HL-60 (cell line): Measurements from ENCODE around the gene TTC31.

Source experiments
- DNase-seq, 2 experiments: peaks; one replicate each; pipeline ENCODE4 v3.0.0-alpha.2; 2010 to 2020; ENCODE audit warnings: low read depth in 1 of 2, low spot score in 1 of 2
- H3K27ac ChIP-seq: fragments of 250-450 bp; sonication (Bioruptor Pico); replicated peaks from 2 replicates; pipeline ENCODE4 v1.5.1; 2020; ENCODE audit warnings: mild to moderate bottlenecking, moderate library complexity
- H3K27me3 ChIP-seq: fragments of 250-450 bp; sonication (Bioruptor Pico); 2 replicates; pipeline ENCODE4 v1.5.1; 2021; ENCODE audit warnings: mild to moderate bottlenecking, moderate library complexity; ENCODE audit not compliant: insufficient read depth, poor library complexity, severe bottlenecking
- H3K4me3 ChIP-seq: replicated peaks from 2 replicates; pipeline ENCODE4 v1.5.1; 2011; ENCODE audit warnings: mild to moderate bottlenecking, control low read depth, low read length; ENCODE audit not compliant: insufficient read depth
- CTCF ChIP-seq: IDR thresholded peaks from one replicate; pipeline ENCODE4 v1.5.1; 2011; ENCODE audit warnings: low read length, control low read depth, inconsistent platforms; ENCODE audit not compliant: insufficient read depth
- GABPA ChIP-seq: IDR thresholded peaks from 2 replicates; pipeline ENCODE4 v1.6.1; 2012; ENCODE audit warnings: low read depth
- POLR2AphosphoS5 ChIP-seq: IDR thresholded peaks from 2 replicates; pipeline ENCODE4 v1.6.1; 2012; ENCODE audit warnings: low read depth
- SPI1 ChIP-seq: IDR thresholded peaks from 2 replicates; pipeline ENCODE4 v1.6.1; 2012; ENCODE audit warnings: low read depth, mild to moderate bottlenecking, borderline replicate concordance
- TF ChIP-seq, protein P1 (sequence below): IDR thresholded peaks from 2 replicates; pipeline ENCODE4 v1.6.1; 2012; ENCODE audit warnings: low read depth; ENCODE audit not compliant: insufficient replicate concordance

The TTC31 gene

GRCh38 chr2:74536166-74536950 is 53.5 kb downstream of the TTC31 start:
- Histone ChIP-seq H3K27ac (no peak overlapping the region), H3K4me3 (no peak overlapping the region), H3K27me3 (no peaks in the 10 kb centered on the region)
- TF ChIP-seq POLR2AphosphoS5 (no peak), SPI1 (no peak), GABPA (no peak), CTCF (no peak)
- TF ChIP-seq, protein P1, sequence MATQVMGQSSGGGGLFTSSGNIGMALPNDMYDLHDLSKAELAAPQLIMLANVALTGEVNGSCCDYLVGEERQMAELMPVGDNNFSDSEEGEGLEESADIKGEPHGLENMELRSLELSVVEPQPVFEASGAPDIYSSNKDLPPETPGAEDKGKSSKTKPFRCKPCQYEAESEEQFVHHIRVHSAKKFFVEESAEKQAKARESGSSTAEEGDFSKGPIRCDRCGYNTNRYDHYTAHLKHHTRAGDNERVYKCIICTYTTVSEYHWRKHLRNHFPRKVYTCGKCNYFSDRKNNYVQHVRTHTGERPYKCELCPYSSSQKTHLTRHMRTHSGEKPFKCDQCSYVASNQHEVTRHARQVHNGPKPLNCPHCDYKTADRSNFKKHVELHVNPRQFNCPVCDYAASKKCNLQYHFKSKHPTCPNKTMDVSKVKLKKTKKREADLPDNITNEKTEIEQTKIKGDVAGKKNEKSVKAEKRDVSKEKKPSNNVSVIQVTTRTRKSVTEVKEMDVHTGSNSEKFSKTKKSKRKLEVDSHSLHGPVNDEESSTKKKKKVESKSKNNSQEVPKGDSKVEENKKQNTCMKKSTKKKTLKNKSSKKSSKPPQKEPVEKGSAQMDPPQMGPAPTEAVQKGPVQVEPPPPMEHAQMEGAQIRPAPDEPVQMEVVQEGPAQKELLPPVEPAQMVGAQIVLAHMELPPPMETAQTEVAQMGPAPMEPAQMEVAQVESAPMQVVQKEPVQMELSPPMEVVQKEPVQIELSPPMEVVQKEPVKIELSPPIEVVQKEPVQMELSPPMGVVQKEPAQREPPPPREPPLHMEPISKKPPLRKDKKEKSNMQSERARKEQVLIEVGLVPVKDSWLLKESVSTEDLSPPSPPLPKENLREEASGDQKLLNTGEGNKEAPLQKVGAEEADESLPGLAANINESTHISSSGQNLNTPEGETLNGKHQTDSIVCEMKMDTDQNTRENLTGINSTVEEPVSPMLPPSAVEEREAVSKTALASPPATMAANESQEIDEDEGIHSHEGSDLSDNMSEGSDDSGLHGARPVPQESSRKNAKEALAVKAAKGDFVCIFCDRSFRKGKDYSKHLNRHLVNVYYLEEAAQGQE, result no peak
- no peak for DNase-seq

- no peak overlapping the region for H3K4me3 ChIP-seq
- H3K27ac ChIP-seq, result no peak overlapping the region
- TF ChIP-seq, protein P1, result no peak
- TF ChIP-seq POLR2AphosphoS5, result no peak
- no peak for TF ChIP-seq GABPA
- TF ChIP-seq CTCF, result no peak
- H3K27me3 ChIP-seq, result no peaks in the 10 kb centered on the region
- no peak for DNase-seq
These were observed 54.3 kb downstream of the TTC31 start for GRCh38 chr2:74537140-74537539.

- Histone ChIP-seq H3K27me3 (no peaks in the 10 kb centered on the region), H3K4me3 (no peak overlapping the region), H3K27ac (no peak overlapping the region)
- DNase-seq, result peak in 1 of 2 experiments; percentile 33
- no peak for TF ChIP-seq CTCF
- TF ChIP-seq, protein P1, result no peak
- no peak for TF ChIP-seq GABPA
- no peak for TF ChIP-seq POLR2AphosphoS5
These were observed 56.0 kb downstream of the TTC31 start for GRCh38 chr2:74538881-74539339.
